Right lobe of liver (tissue), 4 donors: ENCODE data around the gene DBET.
"Not testable (repeated sequence)": the region's sequence is repeated elsewhere in the genome, so short reads cannot be mapped to it uniquely, and the experiment has no call there.

ENCODE experiments used
- POLR2A ChIP-seq: fragments of 450-650 bp; IDR thresholded peaks from one replicate; pipeline ENCODE4 v1.6.1; 2017; ENCODE audit warnings: antibody characterized with exemption, mild to moderate bottlenecking
- TF ChIP-seq, protein P1 (sequence below), 4 donors: fragments of 200-600 bp in 3 of 4; fragments of 450-650 bp in 1 of 4; IDR thresholded peaks; one replicate each; pipeline versions ENCODE4 v1.5.1 to v1.8.0; 2016 to 2022; ENCODE audit warnings: antibody characterized with exemption in 4 of 4, mild to moderate bottlenecking in 2 of 4
- donor health status: DM: no; HTN: no; CAD: no.
- donor health status: DM: no; HTN: no; CAD: no.
- donor health status: DM: no; HTN: yes; CAD: no.

DNA sequence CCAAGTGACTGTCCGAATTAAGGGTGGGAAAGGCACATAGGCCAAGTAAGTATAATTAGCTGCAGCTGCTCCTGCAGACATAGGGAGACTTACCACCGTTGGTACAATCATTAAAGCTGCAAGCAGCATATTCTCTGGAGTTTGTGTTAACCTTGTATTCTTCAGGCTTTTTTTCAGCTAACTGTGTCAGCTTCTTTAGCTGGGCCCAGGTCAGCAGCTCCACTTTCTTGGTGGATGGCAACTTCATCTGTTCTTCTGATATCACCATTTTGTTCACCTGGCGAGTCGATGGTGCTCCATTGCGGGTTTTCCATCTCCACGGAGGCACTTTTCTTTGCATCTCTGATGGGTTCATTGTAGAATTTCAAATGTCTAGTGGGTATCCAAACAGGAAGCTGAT is 44.5 kb downstream of the DBET start:
- TF ChIP-seq POLR2A = not testable (repeated sequence)
- TF ChIP-seq, protein P1, sequence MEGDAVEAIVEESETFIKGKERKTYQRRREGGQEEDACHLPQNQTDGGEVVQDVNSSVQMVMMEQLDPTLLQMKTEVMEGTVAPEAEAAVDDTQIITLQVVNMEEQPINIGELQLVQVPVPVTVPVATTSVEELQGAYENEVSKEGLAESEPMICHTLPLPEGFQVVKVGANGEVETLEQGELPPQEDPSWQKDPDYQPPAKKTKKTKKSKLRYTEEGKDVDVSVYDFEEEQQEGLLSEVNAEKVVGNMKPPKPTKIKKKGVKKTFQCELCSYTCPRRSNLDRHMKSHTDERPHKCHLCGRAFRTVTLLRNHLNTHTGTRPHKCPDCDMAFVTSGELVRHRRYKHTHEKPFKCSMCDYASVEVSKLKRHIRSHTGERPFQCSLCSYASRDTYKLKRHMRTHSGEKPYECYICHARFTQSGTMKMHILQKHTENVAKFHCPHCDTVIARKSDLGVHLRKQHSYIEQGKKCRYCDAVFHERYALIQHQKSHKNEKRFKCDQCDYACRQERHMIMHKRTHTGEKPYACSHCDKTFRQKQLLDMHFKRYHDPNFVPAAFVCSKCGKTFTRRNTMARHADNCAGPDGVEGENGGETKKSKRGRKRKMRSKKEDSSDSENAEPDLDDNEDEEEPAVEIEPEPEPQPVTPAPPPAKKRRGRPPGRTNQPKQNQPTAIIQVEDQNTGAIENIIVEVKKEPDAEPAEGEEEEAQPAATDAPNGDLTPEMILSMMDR (IDR thresholded peaks at IDR 0.05) = not testable (repeated sequence)
